Endothelial cell of umbilical vein (primary cell): ENCODE data around the gene NUDT17. TPM values are rescaled to one million over a fixed set of nuclear protein-coding genes. Genes with fewer than 3 reads are reported as not detected.
A peak's percentile ranks its signal among the peaks of the same experiment; 100 is the strongest.
"Not testable (repeated sequence)": the region's sequence is repeated elsewhere in the genome, so short reads cannot be mapped to it uniquely, and the experiment has no call there.

Experiments used
- BruUV-seq: library from RNA; stranded (reverse); fragments of 400-500 nt; replicated peaks from 2 replicates; lab custom pipeline; 2021; lab: Mats Ljungman, UMichigan
- CTCF ChIA-PET: fragments of 300-600, 350-600 bp; sonication (Branson Sonifier 250); formaldehyde crosslinking; loops from one replicate; lab custom pipeline; 2021; ENCODE audit warnings: antibody characterized with exemption, inconsistent platforms; lab: Charles Lee
- POLR2A ChIA-PET: fragments of 300-600, 350-600 bp; sonication (Branson Sonifier 250); formaldehyde crosslinking; loops from one replicate; lab custom pipeline; 2021; ENCODE audit warnings: antibody characterized with exemption, inconsistent platforms; lab: Charles Lee
- DNase-seq: peaks from one replicate; pipeline ENCODE4 v3.0.0-alpha.2; 2011; ENCODE audit warnings: low read depth, low spot score
- FAIRE-seq: peaks from 2 replicates; lab custom pipeline; 2011; peaks lifted over from hg19 to GRCh38; lab: Jason Lieb, UNC
- H2AFZ ChIP-seq: 2 replicates; pipeline ENCODE4 v1.6.0; 2012; ENCODE audit warnings: low read depth, low read length, control low read depth, inconsistent platforms
- H3K27ac ChIP-seq: 2 replicates; pipeline ENCODE4 v1.5.1; 2011; ENCODE audit warnings: low read depth, mild to moderate bottlenecking, control low read depth, low read length, moderate library complexity; ENCODE audit not compliant: insufficient read depth
- H3K27me3 ChIP-seq, 2 experiments: 2 replicates each; pipeline versions ENCODE4 v1.6.0 to v1.6.1; 2011; ENCODE audit warnings: low read length in 2 of 2, mixed read lengths in 1 of 2; ENCODE audit not compliant: control insufficient read depth in 2 of 2, insufficient read depth in 2 of 2
- H3K36me3 ChIP-seq, 2 experiments: 2 replicates in 1 of 2; 3 replicates in 1 of 2; pipeline ENCODE4 v1.5.1; 2011; ENCODE audit warnings: low read length in 2 of 2, mild to moderate bottlenecking in 1 of 2, moderate library complexity in 1 of 2; ENCODE audit not compliant: control insufficient read depth in 2 of 2, insufficient read depth in 2 of 2; ENCODE audit errors: extremely low read depth in 1 of 2
- H3K4me1 ChIP-seq: 3 replicates; pipeline ENCODE4 v1.5.1; 2011; ENCODE audit warnings: mild to moderate bottlenecking, low read length; ENCODE audit not compliant: control insufficient read depth, insufficient read depth; ENCODE audit errors: extremely low read depth
- H3K4me2 ChIP-seq: 2 replicates; pipeline ENCODE4 v1.6.1; 2011; ENCODE audit warnings: low read length, control low read depth, mixed read lengths; ENCODE audit not compliant: insufficient read depth
- H3K4me3 ChIP-seq, 3 experiments: fragments of 200-600 bp in 1 of 3; sonication (generic), shearing (Covaris generic) in 1 of 3; replicated peaks in 1 of 3; 2 replicates each; pipeline ENCODE4 v1.5.1; 2011 to 2016; ENCODE audit warnings: control low read depth in 3 of 3, low read length in 3 of 3, mild to moderate bottlenecking in 2 of 3, inconsistent platforms in 1 of 3, low read depth in 1 of 3, moderate library complexity in 1 of 3; ENCODE audit not compliant: insufficient read depth in 1 of 3
- H3K79me2 ChIP-seq: 2 replicates; pipeline ENCODE4 v1.6.0; 2012; ENCODE audit warnings: low read length, inconsistent platforms; ENCODE audit not compliant: control insufficient read depth, insufficient read depth
- H3K9ac ChIP-seq: replicated peaks from 2 replicates; pipeline ENCODE3; 2011; ENCODE audit warnings: low read length, control low read depth; ENCODE audit not compliant: insufficient read depth; ENCODE audit errors: extremely low read depth
- H3K9me1 ChIP-seq: replicated peaks from 3 replicates; pipeline ENCODE4 v1.6.0; 2011; ENCODE audit warnings: mild to moderate bottlenecking, low read length; ENCODE audit not compliant: control insufficient read depth, insufficient read depth; ENCODE audit errors: extremely low read depth
- H3K9me3 ChIP-seq: replicated peaks from 2 replicates; pipeline ENCODE4 v1.5.1; 2012; ENCODE audit warnings: low read length, inconsistent platforms; ENCODE audit not compliant: control insufficient read depth, insufficient read depth
- H4K20me1 ChIP-seq: replicated peaks from 2 replicates; pipeline ENCODE3; 2011; ENCODE audit warnings: mild to moderate bottlenecking, low read length; ENCODE audit not compliant: control insufficient read depth, insufficient read depth; ENCODE audit errors: extremely low read depth
- EZH2 ChIP-seq: IDR thresholded peaks from 2 replicates; pipeline ENCODE4 v1.6.1; 2012; ENCODE audit warnings: borderline replicate concordance, low read depth, mild to moderate bottlenecking, moderate library complexity, low read length, inconsistent platforms; ENCODE audit not compliant: severe bottlenecking
- FOS ChIP-seq: IDR thresholded peaks from 2 replicates; pipeline ENCODE4 v1.6.1; 2011; ENCODE audit warnings: mild to moderate bottlenecking, low read length, moderate library complexity, borderline replicate concordance; ENCODE audit not compliant: insufficient read depth
- JUN ChIP-seq: IDR thresholded peaks from 2 replicates; pipeline ENCODE4 v1.6.1; 2011; ENCODE audit warnings: borderline replicate concordance, low read depth; ENCODE audit not compliant: insufficient read length, insufficient read depth
- MYC ChIP-seq: IDR thresholded peaks from one replicate; pipeline ENCODE4 v1.6.1; 2011; ENCODE audit warnings: mild to moderate bottlenecking, low read depth, low read length
- POLR2AphosphoS5 ChIP-seq: IDR thresholded peaks from 2 replicates; pipeline ENCODE4 v1.6.1; 2012; ENCODE audit warnings: low read depth, mild to moderate bottlenecking, control low read depth, low read length, moderate library complexity; ENCODE audit not compliant: insufficient read depth
- dilution Hi-C: fragments of 300-500 bp; cut with MboI; formaldehyde crosslinking; loops from one replicate; pipeline ENCODE4 v1.15.0; 2019; ENCODE audit warnings: low sequenced_read_pairs; ENCODE audit not compliant: extremely low pct_ligation_motif_present
- intact Hi-C: fragments of 100-400 bp; cut with micrococcal nuclease; formaldehyde crosslinking; loops from one replicate; pipeline ENCODE4 v1.10.0; 2022
- polyA plus RNA-seq, 4 experiments: library from polyadenylated mRNA; depleted of rRNA in 3 of 4; stranded (reverse) in 3 of 4; unstranded in 1 of 4; fragments of >200 nt; gene quantifications; 2 replicates each; pipeline versions ENCODE4 v1.2.1 to v1.2.3, GENCODE V29; 2011 to 2012; ENCODE audit warnings: missing spikeins in 1 of 4
- total RNA-seq: library from RNA; stranded (reverse); gene quantifications from 2 replicates; pipeline ENCODE4 v1.2.3, GENCODE V29; 2021
- TF ChIP-seq, protein P1 (sequence below), 2 donors: IDR thresholded peaks; 1 replicate in 1 of 2; 2 replicates in 1 of 2; pipeline ENCODE4 v1.5.1; 2011; ENCODE audit warnings: low read length in 2 of 2, mild to moderate bottlenecking in 2 of 2, moderate library complexity in 2 of 2, control low read depth in 1 of 2, inconsistent platforms in 1 of 2, low read depth in 1 of 2; ENCODE audit not compliant: insufficient read depth in 1 of 2; ENCODE audit errors: extremely low read depth in 1 of 2

The NUDT17 gene
- total and polyA plus RNA-seq, 2 donors (not counting 3 experiments of a cell fraction or from before 2014, with no cell fraction given) = 3.6 to 9.0 TPM

DNA sequence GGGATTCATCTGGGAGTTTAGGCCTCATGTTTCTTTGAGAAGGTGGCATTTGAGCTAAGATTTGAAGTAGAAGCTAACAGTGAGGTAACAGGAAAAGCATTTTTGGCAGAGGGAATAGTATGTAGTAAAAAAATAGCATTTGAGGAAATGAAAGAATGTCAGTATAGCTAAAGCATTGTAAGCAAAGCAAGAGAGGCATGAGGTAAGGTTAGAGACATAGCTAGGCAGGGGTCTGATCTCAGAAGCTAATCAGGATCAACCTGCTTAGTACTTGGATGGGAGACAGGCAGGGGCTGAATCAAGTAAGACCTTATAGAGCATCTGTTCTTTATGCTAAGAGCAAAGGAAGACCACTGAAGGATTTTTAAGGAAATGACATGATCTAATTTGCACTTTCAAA lies 17.5 kb upstream of the NUDT17 start:
- H3K36me3 ChIP-seq = peaks cover 26 to 45% of the 10 kb centered on the region in 2 experiments
- no peak for TF ChIP-seq POLR2AphosphoS5
- TF ChIP-seq JUN = peak; percentile 3
- TF ChIP-seq, protein P1, sequence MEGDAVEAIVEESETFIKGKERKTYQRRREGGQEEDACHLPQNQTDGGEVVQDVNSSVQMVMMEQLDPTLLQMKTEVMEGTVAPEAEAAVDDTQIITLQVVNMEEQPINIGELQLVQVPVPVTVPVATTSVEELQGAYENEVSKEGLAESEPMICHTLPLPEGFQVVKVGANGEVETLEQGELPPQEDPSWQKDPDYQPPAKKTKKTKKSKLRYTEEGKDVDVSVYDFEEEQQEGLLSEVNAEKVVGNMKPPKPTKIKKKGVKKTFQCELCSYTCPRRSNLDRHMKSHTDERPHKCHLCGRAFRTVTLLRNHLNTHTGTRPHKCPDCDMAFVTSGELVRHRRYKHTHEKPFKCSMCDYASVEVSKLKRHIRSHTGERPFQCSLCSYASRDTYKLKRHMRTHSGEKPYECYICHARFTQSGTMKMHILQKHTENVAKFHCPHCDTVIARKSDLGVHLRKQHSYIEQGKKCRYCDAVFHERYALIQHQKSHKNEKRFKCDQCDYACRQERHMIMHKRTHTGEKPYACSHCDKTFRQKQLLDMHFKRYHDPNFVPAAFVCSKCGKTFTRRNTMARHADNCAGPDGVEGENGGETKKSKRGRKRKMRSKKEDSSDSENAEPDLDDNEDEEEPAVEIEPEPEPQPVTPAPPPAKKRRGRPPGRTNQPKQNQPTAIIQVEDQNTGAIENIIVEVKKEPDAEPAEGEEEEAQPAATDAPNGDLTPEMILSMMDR (IDR thresholded peaks at IDR 0.05; ENCODE audit: extremely low read depth in 1 of 2, insufficient read depth in 1 of 2, low read depth in 1 of 2, low read length in 2 of 2) = no peak
- H3K4me1 ChIP-seq = peaks cover 13% of the 10 kb centered on the region
- dilution Hi-C loops (no loop called here), intact Hi-C loops (loop anchor here (10.0 kb wide), 1 partner anchor 73 kb away; no protein-coding TSS in a partner anchor)
- no peak overlapping the region for H3K4me3 ChIP-seq
- H3K9me3 ChIP-seq = no peaks in the 10 kb centered on the region
- H3K9me1 ChIP-seq = no peaks in the 10 kb centered on the region
- no peak overlapping the region for H2AFZ ChIP-seq
- DNase-seq (peak; percentile 50), FAIRE-seq (no peak)
- ChIA-PET CTCF (interaction anchor here (0.7 to 6.2 kb wide), 6 partner anchors 10 to 107 kb away, joined by 3 to 69 read pairs (median 4); partner anchors contain the start of genes ITGA10, NUDT17 and PIAS3), POLR2A (no interaction called here)
- H3K27ac ChIP-seq = no peak overlapping the region
- no peak overlapping the region for H3K9ac ChIP-seq
- no peaks in the 10 kb centered on the region for H3K27me3 ChIP-seq
- no peak overlapping the region for H3K4me2 ChIP-seq
- BruUV-seq = no TSS peak
- no peaks in the 10 kb centered on the region for H4K20me1 ChIP-seq
- H3K79me2 ChIP-seq = peaks cover 20% of the 10 kb centered on the region

DNA sequence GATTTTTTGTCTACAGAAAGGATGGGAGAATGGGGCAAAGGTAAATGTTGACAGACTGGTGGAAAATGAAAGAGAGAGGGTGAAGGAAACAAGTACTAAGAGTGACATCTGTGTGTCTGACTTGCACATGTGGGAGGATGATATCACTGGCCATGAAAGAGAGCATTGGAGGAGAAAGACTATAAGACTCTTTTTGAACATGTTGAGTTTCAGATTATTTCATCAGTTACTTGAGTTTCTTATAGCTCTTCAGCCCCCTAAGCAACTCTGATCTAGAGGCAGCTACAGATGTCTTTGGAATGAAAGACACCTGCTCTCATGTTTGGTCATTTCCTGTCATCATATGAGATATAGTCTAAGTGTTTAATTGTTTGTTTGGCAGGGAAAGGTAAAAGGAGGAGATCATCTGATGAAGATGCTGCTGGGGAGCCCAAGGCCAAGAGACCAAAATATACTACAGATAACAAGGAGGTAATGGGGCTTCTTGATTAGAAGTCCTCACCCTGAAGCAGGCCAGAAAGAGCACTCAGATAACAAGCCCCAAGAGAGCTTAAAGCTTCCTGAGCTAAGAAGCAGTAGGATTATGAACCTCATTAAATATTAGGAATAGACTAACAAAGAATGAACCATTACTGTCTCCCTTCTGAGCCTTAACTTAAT lies 16.9 kb upstream of the NUDT17 start:
- FAIRE-seq (no peak), DNase-seq (no peak)
- dilution Hi-C loops = no loop called here
- peaks cover 13% of the 10 kb centered on the region for H3K4me1 ChIP-seq
- no peaks in the 10 kb centered on the region for H3K9me3 ChIP-seq
- TF ChIP-seq MYC (no peak), EZH2 (no peak), FOS (no peak)
- H2AFZ ChIP-seq = no peak overlapping the region
- ChIA-PET CTCF (interaction anchor here (0.7 to 6.2 kb wide), 6 partner anchors 10 to 107 kb away, joined by 3 to 69 read pairs (median 4); partner anchors contain the start of genes ITGA10, NUDT17 and PIAS3), POLR2A (no interaction called here)
- H4K20me1 ChIP-seq = no peaks in the 10 kb centered on the region
- no peak overlapping the region for H3K4me3 ChIP-seq
- intact Hi-C loops = loop anchor here (10.0 kb wide), 1 partner anchor 74 kb away; no protein-coding TSS in a partner anchor
- no peak overlapping the region for H3K9ac ChIP-seq
- H3K9me1 ChIP-seq = no peaks in the 10 kb centered on the region
- H3K36me3 ChIP-seq = peaks cover 31 to 50% of the 10 kb centered on the region in 2 experiments
- no peaks in the 10 kb centered on the region for H3K27me3 ChIP-seq
- H3K79me2 ChIP-seq = peaks cover 20% of the 10 kb centered on the region
- H3K27ac ChIP-seq = no peak overlapping the region
- no peak overlapping the region for H3K4me2 ChIP-seq
- BruUV-seq = no TSS peak

DNA sequence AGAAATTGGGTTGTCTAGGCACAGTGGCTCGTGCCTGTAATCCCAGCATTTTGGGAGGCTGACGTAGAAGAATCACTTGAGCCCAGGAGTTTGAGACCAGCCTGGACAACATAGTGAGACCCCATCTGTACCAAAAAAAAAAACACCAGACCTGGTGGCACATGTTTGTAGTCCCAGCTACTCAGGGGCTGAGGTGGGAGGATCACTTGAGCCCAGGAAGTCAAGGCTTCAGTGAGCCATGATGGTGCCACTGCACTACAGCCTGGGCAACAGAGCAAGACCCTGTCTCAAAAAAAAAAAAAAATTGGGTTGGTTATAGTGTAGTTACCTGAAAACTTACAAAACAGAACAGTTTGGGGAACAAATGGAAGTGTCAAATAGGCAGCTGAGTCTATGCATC lies 14.6 kb upstream of the NUDT17 start:
- H3K79me2 ChIP-seq, H2AFZ ChIP-seq, H3K9me1 ChIP-seq, H3K9me3 ChIP-seq, H3K4me2 ChIP-seq, H4K20me1 ChIP-seq, FAIRE-seq, H3K27me3 ChIP-seq, intact Hi-C loops, H3K4me3 ChIP-seq, H3K9ac ChIP-seq, H3K27ac ChIP-seq, POLR2A ChIA-PET, BruUV-seq, H3K4me1 ChIP-seq, DNase-seq, dilution Hi-C loops: not testable (repeated sequence)
- peaks cover 36 to 52% of the 10 kb centered on the region in 2 experiments for H3K36me3 ChIP-seq
- CTCF ChIA-PET = interaction anchor here (2.0 kb wide), 1 partner anchor 14 kb away, joined by 8 read pairs; the partner anchor contains the start of gene NUDT17
